ENCODE measurements around the gene MAPKAP1. TPM values are rescaled to one million over a fixed set of nuclear protein-coding genes. Genes with fewer than 3 reads are reported as not detected.
A peak's percentile ranks its signal among the peaks of the same experiment; 100 is the strongest.

Gene MAPKAP1
- total RNA-seq, 4 donors from 2014 or later = 59.0 to 98.2 (median 70.9) TPM

DNA sequence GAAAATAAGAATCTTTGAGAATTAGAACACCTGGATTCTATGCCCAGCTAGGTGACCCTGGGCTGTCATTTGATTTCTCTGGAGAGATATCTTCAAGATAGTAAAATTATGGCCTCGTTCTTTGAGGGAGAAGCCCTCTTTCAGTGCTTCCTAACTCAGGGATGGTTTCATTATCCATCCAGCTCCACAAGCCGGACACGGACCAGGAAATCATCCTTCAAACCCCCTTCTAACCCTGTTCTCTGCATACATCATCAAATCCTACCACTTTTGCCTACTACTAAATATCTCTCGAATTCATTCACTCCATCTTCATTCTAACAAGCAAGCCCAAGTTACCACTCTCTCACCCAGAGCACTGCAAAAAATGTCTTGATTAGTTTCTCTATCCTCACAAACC is 57.2 kb downstream of the MAPKAP1 start:
- Histone ChIP-seq H3K9me3 (no peaks in the 10 kb centered on the region), H3K4me1 (peaks cover 0 to 20% (median 12%) of the 10 kb centered on the region in 4 donors)

DNA sequence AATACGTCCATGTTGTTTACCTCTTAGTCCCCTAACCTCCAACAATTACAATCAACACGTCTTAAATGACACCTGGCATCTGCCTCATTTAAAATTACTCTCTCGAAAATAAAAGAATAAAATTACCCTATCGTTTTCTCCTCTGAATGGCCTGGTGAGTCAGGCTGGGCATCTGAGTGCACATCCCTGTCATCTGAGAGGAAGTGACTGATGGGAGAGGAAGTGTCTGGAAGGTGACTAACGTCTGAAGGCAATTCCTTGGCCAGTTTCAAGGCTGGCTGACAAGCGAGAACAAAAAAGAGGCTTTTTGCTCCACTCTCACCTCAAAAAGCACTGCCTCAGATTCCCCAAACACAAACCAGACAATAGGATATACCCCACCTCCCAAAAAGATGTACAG is 57.7 kb downstream of the MAPKAP1 start:
- Histone ChIP-seq H3K27me3 (no peaks in the 10 kb centered on the region), H3K36me3 (no peaks in the 10 kb centered on the region), H3K4me1 (peaks cover 0 to 20% (median 12%) of the 10 kb centered on the region in 4 donors), H3K27ac (peak overlapping the region in 1 of 4 donors; percentile 16), H3K9me3 (no peaks in the 10 kb centered on the region), H3K4me3 (no peak overlapping the region)
- TF ChIP-seq CTCF (IDR thresholded peaks at IDR 0.05) (no peak), POLR2A (IDR thresholded peaks at IDR 0.05) (no peak)
- peak in 1 of 3 donors; percentile 26 for DNase-seq

More for the DNA sequence above, 57.2 kb downstream of the MAPKAP1 start:
- H3K27me3 ChIP-seq = no peaks in the 10 kb centered on the region
- H3K36me3 ChIP-seq = no peaks in the 10 kb centered on the region
- peak overlapping the region in 1 of 4 donors; percentile 1 for H3K4me3 ChIP-seq
- H3K27ac ChIP-seq = peak overlapping the region in 2 of 4 donors; percentile 16 to 35
- DNase-seq = no peak
- TF ChIP-seq POLR2A (IDR thresholded peaks at IDR 0.05) = no peak
- TF ChIP-seq CTCF (IDR thresholded peaks at IDR 0.05) = no peak

- TF ChIP-seq POLR2A (IDR thresholded peaks at IDR 0.05) = no peak
- TF ChIP-seq CTCF (IDR thresholded peaks at IDR 0.05) = no peak
- Histone ChIP-seq H3K27me3 (no peaks in the 10 kb centered on the region), H3K36me3 (no peaks in the 10 kb centered on the region), H3K4me1 (peaks cover 0 to 20% (median 12%) of the 10 kb centered on the region in 4 donors), H3K4me3 (no peak overlapping the region), H3K27ac (no peak overlapping the region), H3K9me3 (no peaks in the 10 kb centered on the region)
- DNase-seq = no peak
Measured at GRCh38 chr9:125648294-125648693, 58.7 kb downstream of the MAPKAP1 start.

DNA sequence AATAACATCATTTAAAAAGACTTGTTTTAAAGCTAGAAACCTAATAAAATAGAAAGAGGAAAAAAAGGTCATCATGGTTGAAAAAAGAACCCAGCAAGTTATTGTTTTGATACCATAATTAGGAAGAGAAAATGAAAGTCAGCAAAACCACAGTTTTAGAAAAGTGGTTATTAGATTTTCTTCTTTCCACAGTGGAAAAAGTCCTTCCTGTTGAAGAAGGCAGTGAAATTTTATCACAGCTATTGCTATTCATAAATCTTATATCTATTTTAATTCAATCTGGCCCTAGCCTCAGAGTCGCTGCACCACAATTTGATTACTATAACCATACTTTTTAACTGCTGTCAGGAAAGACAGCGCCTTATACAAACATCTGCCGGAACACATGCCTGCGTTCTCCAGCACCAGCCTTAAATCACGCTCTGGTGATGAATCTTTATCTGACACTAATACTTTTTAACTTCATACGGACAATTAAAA is 60.3 kb downstream of the MAPKAP1 start:
- H3K4me3 ChIP-seq = peak overlapping the region in 1 of 4 donors; percentile 6
- no peaks in the 10 kb centered on the region for H3K9me3 ChIP-seq
- H3K27me3 ChIP-seq = no peaks in the 10 kb centered on the region
- peak overlapping the region in 3 of 4 donors; percentile 50 to 69 (median 63) for H3K27ac ChIP-seq
- peaks cover 0 to 20% (median 12%) of the 10 kb centered on the region in 4 donors for H3K4me1 ChIP-seq
- no peak for DNase-seq
- TF ChIP-seq CTCF (IDR thresholded peaks at IDR 0.05) (no peak), POLR2A (IDR thresholded peaks at IDR 0.05) (no peak)
- no peaks in the 10 kb centered on the region for H3K36me3 ChIP-seq

GRCh38 chr9:125646217-125646616 is 60.8 kb downstream of the MAPKAP1 start:
- peaks cover 0 to 20% (median 12%) of the 10 kb centered on the region in 4 donors for H3K4me1 ChIP-seq
- H3K36me3 ChIP-seq = no peaks in the 10 kb centered on the region
- no peaks in the 10 kb centered on the region for H3K27me3 ChIP-seq
- TF ChIP-seq POLR2A (IDR thresholded peaks at IDR 0.05) (no peak), CTCF (IDR thresholded peaks at IDR 0.05) (no peak)
- H3K9me3 ChIP-seq = no peaks in the 10 kb centered on the region
- peak overlapping the region in 3 of 4 donors; percentile 50 to 69 (median 63) for H3K27ac ChIP-seq
- H3K4me3 ChIP-seq = no peak overlapping the region
- DNase-seq = no peak

Measured in Peyer's patch (tissue), 4 donors.